Large intestine (tissue), 3 donors: ENCODE measurements around the gene DIAPH3. TPM values are rescaled to one million over a fixed set of nuclear protein-coding genes. Genes with fewer than 3 reads are reported as not detected.

Experiments used
- DNase-seq, 2 donors: peaks; one replicate each; pipeline versions ENCODE4 v3.0.0 to v3.0.0-alpha.2; 2013
- H3K27ac ChIP-seq: one replicate; pipeline ENCODE4 v1.5.1; 2013; ENCODE audit warnings: low read length
- H3K27me3 ChIP-seq: 2 replicates; pipeline ENCODE4 v1.6.1; 2013; ENCODE audit warnings: low read length; ENCODE audit not compliant: control insufficient read depth, insufficient read depth
- H3K36me3 ChIP-seq: 2 replicates; pipeline ENCODE4 v1.6.1; 2013; ENCODE audit warnings: low read length; ENCODE audit not compliant: control insufficient read depth, insufficient read depth
- H3K4me1 ChIP-seq: one replicate; pipeline ENCODE4 v1.6.1; 2013; ENCODE audit warnings: low read length; ENCODE audit not compliant: control insufficient read depth, insufficient read depth
- H3K4me3 ChIP-seq: one replicate; pipeline ENCODE4 v1.5.1; 2013; ENCODE audit warnings: low read length
- H3K9me3 ChIP-seq: one replicate; pipeline ENCODE4 v1.6.1; 2013; ENCODE audit warnings: mild to moderate bottlenecking, low read depth, low read length, moderate library complexity; ENCODE audit not compliant: control insufficient read depth
- WGBS: methylation state at CpG from one replicate; pipeline ENCODE4 v1.1.5; 2013; ENCODE audit warnings: low lambda C conversion rate; ENCODE audit not compliant: insufficient coverage; 5-methylcytosine and 5-hydroxymethylcytosine counted together
- polyA plus RNA-seq: library from polyadenylated mRNA; unstranded; fragments of 120-200 nt; gene quantifications from one replicate; pipeline ENCODE4 v1.2.1, GENCODE V29; 2013

The DIAPH3 gene
- polyA plus RNA-seq, 1 donor: 5.3 TPM

DNA sequence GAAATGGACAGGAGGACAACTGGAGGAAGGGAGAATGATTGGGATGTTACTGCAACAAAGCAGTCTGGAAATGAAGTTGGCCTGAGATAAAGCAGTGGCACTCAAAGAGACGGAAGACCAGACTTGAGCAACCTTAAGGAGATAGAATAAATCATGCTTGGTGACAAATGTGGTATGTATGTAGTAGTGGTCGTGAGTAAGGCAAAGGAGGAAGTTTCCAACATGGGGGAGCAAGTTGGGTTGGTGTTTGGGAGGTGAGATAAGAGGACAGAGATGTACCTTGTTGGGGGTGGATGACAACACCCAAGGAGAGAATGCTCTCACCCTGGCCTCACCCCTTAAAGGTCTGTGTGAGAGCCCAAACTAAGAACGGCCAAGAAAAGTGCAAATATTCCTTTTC lies 420.5 kb downstream of the DIAPH3 start:
- no peaks in the 10 kb centered on the region for H3K36me3 ChIP-seq
- WGBS: 100% methylated on average over 1 of the region's 3 CpGs
- no peak for DNase-seq
- peaks cover 3% of the 10 kb centered on the region for H3K4me1 ChIP-seq
- H3K27ac ChIP-seq: no peak overlapping the region
- H3K27me3 ChIP-seq: no peaks in the 10 kb centered on the region
- H3K4me3 ChIP-seq: no peak overlapping the region
- H3K9me3 ChIP-seq: no peaks in the 10 kb centered on the region

DNA sequence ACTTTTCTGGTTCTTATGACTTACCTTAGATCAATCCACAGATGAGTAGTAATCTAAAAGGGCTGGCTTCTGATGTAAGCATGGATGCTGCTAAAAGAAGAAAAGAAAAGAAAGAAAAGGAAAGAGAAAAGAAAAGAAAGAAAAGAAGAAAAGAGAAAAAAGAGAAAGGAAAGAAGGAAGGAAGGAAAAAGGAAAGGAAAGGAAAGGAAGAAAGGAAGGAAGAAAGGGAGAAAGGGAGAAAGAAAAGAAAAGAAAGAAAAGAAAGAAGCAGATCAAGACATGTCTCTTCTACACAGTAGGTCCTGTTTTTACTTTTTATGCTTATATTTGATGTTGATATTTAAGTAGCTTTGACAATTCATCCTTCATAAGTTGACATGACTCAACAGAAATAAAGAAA lies 421.3 kb downstream of the DIAPH3 start:
- no peaks in the 10 kb centered on the region for H3K9me3 ChIP-seq
- H3K4me3 ChIP-seq: no peak overlapping the region
- no peak overlapping the region for H3K27ac ChIP-seq
- H3K4me1 ChIP-seq: peaks cover 3% of the 10 kb centered on the region
- H3K27me3 ChIP-seq: no peaks in the 10 kb centered on the region
- no peak for DNase-seq
- no peaks in the 10 kb centered on the region for H3K36me3 ChIP-seq

DNA sequence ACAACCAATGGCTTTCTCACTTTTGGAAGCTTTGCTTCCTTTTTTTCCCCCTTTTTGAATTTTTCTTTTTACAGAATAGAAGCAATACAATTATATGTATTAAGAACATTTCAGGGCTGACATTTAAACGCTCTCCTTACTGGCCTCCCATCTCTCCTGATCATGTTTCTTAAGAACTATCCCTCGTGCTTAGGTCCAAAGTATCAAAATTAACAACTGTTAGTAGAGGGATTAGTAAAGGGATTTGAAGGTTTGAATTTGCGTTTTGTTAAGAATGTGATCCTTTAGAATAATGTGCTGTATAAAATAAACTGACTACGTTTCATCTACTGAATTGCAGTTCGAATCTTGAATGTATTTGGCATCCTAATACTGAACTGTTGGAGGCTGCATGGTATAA lies 424.8 kb downstream of the DIAPH3 start:
- peak in 1 of 2 donors; percentile 62 for DNase-seq
- no peaks in the 10 kb centered on the region for H3K9me3 ChIP-seq
- WGBS: 62% methylated on average over 2 of the region's 5 CpGs

DNA sequence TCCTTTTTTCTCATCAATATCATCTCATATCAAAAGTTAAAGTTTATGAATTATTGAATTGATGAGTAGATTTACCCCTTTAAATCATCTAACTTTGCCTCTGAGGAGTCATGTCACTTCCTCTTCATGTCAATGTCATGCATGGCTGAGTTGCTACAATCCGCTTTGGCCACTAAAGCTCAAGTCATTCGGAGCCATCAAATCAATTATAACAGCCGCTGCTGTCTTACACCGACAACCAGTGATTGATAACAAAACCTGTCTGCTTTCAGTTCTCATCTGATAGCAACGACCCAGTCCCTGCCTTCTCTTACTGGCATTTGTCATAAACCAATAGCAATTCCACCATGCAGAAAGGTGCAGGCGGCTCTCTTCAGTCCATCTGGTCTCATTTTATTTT lies 429.3 kb downstream of the DIAPH3 start:
- Histone ChIP-seq H3K27me3 (no peaks in the 10 kb centered on the region), H3K4me3 (no peak overlapping the region), H3K36me3 (no peaks in the 10 kb centered on the region), H3K27ac (no peak overlapping the region), H3K9me3 (no peaks in the 10 kb centered on the region), H3K4me1 (no peaks in the 10 kb centered on the region)
- no peak for DNase-seq
- no CpG with 5 or more reads among the region's 6 CpGs for WGBS

More for the DNA sequence above, 424.8 kb downstream of the DIAPH3 start:
- Histone ChIP-seq H3K4me3 (no peak overlapping the region), H3K27me3 (no peaks in the 10 kb centered on the region), H3K4me1 (no peaks in the 10 kb centered on the region), H3K36me3 (no peaks in the 10 kb centered on the region), H3K27ac (no peak overlapping the region)

DNA sequence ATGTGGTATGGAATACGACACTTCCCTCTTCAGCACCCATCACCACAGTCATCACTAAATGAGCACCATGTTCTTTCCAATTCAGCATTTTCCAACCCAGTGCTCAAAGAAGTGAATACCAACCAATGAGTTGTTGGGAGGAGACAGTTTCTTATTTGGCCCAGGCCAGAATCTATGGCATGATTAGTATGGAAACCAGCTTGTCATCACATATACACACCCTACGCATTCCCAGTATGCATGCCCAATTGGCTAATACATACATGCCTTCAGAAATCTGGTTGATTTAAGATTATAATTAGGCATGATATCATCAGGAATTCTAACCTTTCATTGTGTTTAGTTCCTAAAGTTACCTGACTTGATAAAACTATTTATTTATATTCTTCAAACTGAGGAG lies 430.0 kb downstream of the DIAPH3 start:
- Histone ChIP-seq H3K27me3 (no peaks in the 10 kb centered on the region), H3K27ac (no peak overlapping the region), H3K36me3 (no peaks in the 10 kb centered on the region), H3K4me3 (no peak overlapping the region), H3K4me1 (peaks cover 3% of the 10 kb centered on the region), H3K9me3 (no peaks in the 10 kb centered on the region)
- no CpG with 5 or more reads among the region's 2 CpGs for WGBS
- DNase-seq: no peak

DNA sequence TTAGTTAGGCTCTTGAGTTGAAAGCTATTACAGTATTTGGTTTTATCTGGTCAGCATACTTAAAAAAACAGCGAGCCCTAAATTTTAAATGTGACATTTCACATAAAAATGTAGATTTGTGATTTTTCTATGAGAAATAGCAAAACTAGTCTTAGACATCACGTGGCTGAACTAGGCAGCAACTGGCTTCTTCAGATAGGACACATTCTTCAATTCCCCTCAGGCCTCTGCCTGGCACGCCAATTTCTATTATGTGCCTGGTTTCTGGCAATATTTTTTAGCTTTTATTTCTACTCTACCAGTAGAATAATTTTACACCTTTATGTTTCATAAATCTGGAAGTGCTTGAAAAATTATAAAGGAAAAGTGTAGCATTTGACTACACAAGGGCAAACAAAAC lies 433.7 kb downstream of the DIAPH3 start:
- no peak for DNase-seq
- Histone ChIP-seq H3K4me3 (no peak overlapping the region), H3K27ac (no peak overlapping the region), H3K9me3 (no peaks in the 10 kb centered on the region), H3K4me1 (peaks cover 3% of the 10 kb centered on the region), H3K27me3 (no peaks in the 10 kb centered on the region), H3K36me3 (no peaks in the 10 kb centered on the region)
- no CpG with 5 or more reads among the region's 3 CpGs for WGBS

DNA sequence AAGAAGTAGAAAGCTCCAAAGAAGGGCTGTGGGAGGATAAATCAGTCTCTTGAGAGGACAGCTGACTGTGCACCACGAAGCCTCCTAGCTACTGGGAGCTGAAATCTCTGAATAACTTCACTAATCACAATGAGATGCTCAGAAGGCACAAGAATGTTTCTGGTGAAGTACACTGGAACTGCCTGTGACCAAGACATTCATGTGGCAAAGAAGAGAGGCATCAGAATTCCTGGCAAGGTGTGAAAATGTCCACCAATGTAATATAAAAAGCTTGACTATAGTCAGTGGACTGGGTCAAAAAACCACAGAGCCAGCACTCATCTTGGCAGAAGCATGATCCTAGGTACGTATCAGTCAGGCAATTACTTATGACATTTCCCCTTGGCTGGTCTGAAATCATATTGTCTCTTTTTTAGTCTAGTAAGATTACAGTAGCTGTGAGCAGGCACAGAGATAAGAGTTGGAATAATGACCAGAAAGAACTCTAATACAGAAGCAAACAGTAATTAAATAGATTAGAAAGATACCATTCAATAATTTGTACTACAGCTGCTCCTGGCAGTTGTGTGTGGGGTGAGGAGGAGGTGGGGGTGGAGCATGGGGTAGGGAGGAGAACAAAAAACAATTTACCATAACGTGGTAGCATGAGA lies 434.7 kb downstream of the DIAPH3 start:
- WGBS: no CpG with 5 or more reads among the region's 3 CpGs
- DNase-seq: peak in 1 of 2 donors; percentile 29

DNA sequence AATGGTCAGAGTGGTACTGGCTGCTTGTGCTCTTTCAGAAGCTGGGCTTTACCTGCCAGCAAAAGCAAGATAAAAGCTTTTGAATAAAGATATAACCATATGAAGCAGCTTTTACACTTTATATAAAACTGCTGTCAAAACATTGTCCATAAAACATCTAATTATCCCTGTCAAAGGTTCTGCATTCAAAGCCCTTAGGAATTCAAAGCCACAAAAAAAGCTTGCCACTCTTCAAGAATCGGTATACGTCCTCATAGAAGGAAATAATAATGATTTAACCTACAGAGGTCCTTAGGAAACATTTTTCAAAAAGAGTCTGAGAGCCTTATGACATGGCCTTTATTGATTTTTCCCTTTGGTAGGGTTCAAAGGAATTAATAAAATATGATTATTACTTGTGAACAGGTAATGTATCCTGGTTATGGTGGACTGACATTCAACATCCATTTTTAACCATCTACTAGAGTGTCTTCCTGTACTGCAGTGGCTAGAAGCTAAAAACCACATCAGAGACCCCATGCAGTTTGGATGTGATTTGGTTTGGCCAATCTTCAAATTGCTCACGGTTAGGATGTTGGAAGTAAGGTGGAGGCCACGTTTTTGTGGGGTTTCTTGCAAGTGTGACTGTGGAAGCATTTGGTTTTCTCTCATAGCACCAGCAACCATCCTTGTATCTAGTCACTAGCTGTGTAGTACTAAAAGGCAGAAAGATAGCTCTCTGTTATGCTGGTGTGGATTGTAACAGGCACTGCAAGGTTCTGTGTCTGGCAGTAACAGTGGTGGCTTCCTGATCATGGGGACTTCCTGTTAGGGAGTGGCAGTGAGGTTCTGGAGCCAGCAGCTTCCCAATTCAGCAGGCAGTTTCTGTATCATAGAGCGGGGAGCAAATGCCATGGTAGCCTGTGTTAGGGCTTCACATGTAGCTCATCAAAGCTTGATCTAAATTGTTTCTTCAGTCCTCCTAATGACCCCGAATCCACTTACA lies 441.5 kb downstream of the DIAPH3 start:
- WGBS: no CpG with 5 or more reads among the region's 6 CpGs
- Histone ChIP-seq H3K9me3 (no peaks in the 10 kb centered on the region), H3K36me3 (no peaks in the 10 kb centered on the region), H3K4me3 (no peak overlapping the region), H3K27ac (no peak overlapping the region), H3K4me1 (no peaks in the 10 kb centered on the region), H3K27me3 (no peaks in the 10 kb centered on the region)
- no peak for DNase-seq

More for the DNA sequence above, 434.7 kb downstream of the DIAPH3 start:
- Histone ChIP-seq H3K27ac (no peak overlapping the region), H3K4me3 (no peak overlapping the region), H3K9me3 (no peaks in the 10 kb centered on the region), H3K4me1 (peaks cover 3% of the 10 kb centered on the region), H3K27me3 (no peaks in the 10 kb centered on the region), H3K36me3 (no peaks in the 10 kb centered on the region)

DNA sequence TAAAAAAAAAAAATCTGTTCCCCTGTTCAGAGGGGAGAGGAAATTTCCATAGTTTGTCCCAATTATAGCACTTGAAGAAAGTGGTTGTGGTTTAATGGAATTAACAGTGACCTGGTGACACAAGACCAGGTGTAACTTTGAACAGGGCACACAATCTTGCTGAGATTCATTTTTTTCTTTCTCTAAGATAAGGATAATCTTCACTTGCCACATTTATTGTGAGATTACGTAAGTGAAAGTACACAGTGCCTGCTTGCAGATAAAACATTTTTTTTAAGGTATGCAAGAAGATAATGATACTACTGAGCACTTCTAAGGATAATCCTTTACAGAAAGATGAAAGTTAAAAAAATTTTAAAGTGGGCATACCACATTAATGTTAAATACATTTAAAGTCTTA lies 448.1 kb downstream of the DIAPH3 start:
- Histone ChIP-seq H3K4me1 (peaks cover 6% of the 10 kb centered on the region), H3K27ac (no peak overlapping the region), H3K36me3 (no peaks in the 10 kb centered on the region), H3K4me3 (no peak overlapping the region), H3K27me3 (no peaks in the 10 kb centered on the region), H3K9me3 (no peaks in the 10 kb centered on the region)
- peak; percentile 42 to 68 for DNase-seq
- no CpG with 5 or more reads among the region's 1 CpG for WGBS

DNA sequence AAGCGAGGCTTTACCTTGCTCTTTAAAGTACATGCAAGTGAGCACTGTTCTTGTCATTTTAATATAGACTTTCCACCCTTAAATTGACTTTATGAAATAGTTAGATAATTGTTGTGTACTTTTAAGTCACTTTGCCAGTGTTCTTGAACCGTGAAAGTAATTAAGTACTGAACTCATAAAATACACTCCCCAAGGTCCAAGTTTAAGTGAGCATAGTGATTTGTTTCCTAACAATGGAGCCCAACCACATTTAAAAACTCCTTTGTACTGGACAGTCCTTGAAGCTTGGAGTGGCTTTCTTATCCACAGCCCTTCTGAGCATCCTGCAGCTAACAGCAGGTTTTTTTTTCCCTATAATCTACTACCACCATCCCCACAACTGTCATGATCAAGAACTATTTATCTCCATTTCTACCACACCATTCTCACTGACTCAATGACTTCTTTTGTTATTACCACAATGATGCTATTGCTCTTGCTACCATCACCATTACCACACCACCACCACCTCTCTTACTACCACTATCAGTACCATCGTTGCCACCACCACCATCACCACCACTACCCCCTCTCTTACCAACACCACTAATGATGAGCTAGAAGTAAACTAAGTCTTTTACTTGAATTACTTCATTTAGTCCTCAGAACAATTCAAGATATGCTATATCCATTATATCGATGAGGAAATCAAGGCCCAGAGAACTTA lies 452.6 kb downstream of the DIAPH3 start:
- DNase-seq: peak in 1 of 2 donors; percentile 53

More for the DNA sequence above, 452.6 kb downstream of the DIAPH3 start:
- H3K4me1 ChIP-seq: peaks cover 6% of the 10 kb centered on the region
- no peak overlapping the region for H3K4me3 ChIP-seq
- no peak overlapping the region for H3K27ac ChIP-seq
- no peaks in the 10 kb centered on the region for H3K27me3 ChIP-seq
- 71% methylated on average over 3 of the region's 4 CpGs for WGBS
- H3K36me3 ChIP-seq: no peaks in the 10 kb centered on the region
- no peaks in the 10 kb centered on the region for H3K9me3 ChIP-seq
